Left lung (tissue), 8 donors: Measurements from ENCODE around the gene NDUFS8. TPM values are rescaled to one million over a fixed set of nuclear protein-coding genes. Genes with fewer than 3 reads are reported as not detected.

ENCODE experiments used
- microRNA-seq, 2 donors: library from miRNA; unstranded; fragments of <30 nt; microRNA quantifications; one replicate each; pipeline ENCODE4, GENCODE V29; 2019
- polyA plus RNA-seq, 6 donors: library from polyadenylated mRNA; unstranded; fragments of 120-200 nt; gene quantifications; one replicate each; pipeline ENCODE4 v1.2.1, GENCODE V29; 2013; ENCODE audit not compliant: insufficient read length in 6 of 6
- total RNA-seq, 2 donors: library from RNA; stranded (reverse); fragmentation: NEBNext Ultra II Directional; extraction: Animal tissue kit (Norgen Biotek cat#: 25700); gene quantifications; one replicate each; pipeline ENCODE4 v1.2.1, GENCODE V29; 2021
- donor health status: DM: no; HTN: yes; CAD: no.
- donor health status: DM: no; HTN: no; CAD: no.

Gene NDUFS8
- total and polyA plus RNA-seq, 8 donors, result 44.8 to 151 (median 57.5) TPM

Small RNA genes within 50 kb of the gene (microRNA-seq; reads per million reads assigned to microRNA genes)
- gene MIR4691 (0 reads per million in 2 donors), gene MIR6753 (0 to 0.14 reads per million in 2 donors), gene MIR7113 (0.41 to 0.67 reads per million in 2 donors)

Other genes starting within 250 kb of the NDUFS8 start
- 10 to 100 TPM; 52.5 to 98.9 TPM for gene UNC93B1, start 26.6 kb upstream of the NDUFS8 start, total RNA-seq
- gene UNC93B1, start 26.6 kb upstream of the NDUFS8 start, polyA plus RNA-seq, result 10 to 100 TPM; 15.7 to 22.6 (median 16.7) TPM
- 10 to 100 TPM; 59.3 to 87.1 TPM for gene ALDH3B1, start 20.4 kb upstream of the NDUFS8 start, total RNA-seq
- 10 to 100 TPM; 12.1 to 18.3 (median 14.1) TPM for gene ALDH3B1, start 20.4 kb upstream of the NDUFS8 start, polyA plus RNA-seq
- 100 to 1,000 TPM; 191 to 323 TPM for gene TCIRG1, start 8.3 kb downstream of the NDUFS8 start, total RNA-seq
- gene TCIRG1, start 8.3 kb downstream of the NDUFS8 start, polyA plus RNA-seq, result 10 to 100 TPM; 24.3 to 43.0 (median 33.0) TPM
- 10 to 100 TPM; 36.8 to 41.7 TPM for gene CHKA, start 90.7 kb downstream of the NDUFS8 start, total RNA-seq
- 100 to 1,000 TPM in 1 of 6 donors, 10 to 100 TPM in 5; 74.3 to 106 (median 89.3) TPM for gene CHKA, start 90.7 kb downstream of the NDUFS8 start, polyA plus RNA-seq
- gene KMT5B, start 182.6 kb downstream of the NDUFS8 start, total RNA-seq, result 10 to 100 TPM; 36.0 to 38.2 TPM
- gene KMT5B, start 182.6 kb downstream of the NDUFS8 start, polyA plus RNA-seq, result 10 to 100 TPM; 84.6 to 91.7 (median 88.4) TPM
- 10 to 100 TPM; 44.7 to 50.9 TPM for gene C11orf24, start 241.3 kb downstream of the NDUFS8 start, total RNA-seq
- gene C11orf24, start 241.3 kb downstream of the NDUFS8 start, polyA plus RNA-seq, result 10 to 100 TPM; 17.5 to 29.2 (median 24.3) TPM